Measurements from ENCODE around the gene PES1. TPM values are rescaled to one million over a fixed set of nuclear protein-coding genes. Genes with fewer than 3 reads are reported as not detected.
"Not testable (repeated sequence)": the region's sequence is repeated elsewhere in the genome, so short reads cannot be mapped to it uniquely, and the experiment has no call there.

Gene PES1
- total RNA-seq, 1 donor from 2014 or later: 115 TPM

DNA sequence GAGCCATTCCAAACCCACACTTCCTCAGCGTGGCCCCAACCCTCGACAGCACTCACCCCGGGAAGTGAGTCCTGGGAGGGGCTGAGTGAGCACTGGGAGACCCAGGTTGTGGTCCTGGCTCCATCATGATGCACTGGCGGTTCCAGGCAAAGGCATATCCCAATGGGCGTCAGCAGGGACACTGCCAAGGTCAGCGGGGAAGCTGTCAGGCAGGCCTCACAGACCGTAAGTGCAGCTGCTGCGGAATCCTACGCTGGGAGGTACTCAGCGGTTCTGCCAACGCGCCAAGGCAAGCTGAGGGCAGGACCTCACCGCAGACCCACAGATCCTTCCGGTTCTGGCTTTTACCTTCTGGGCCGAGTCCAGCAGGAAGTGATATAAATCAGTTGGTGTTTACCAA is 15.9 kb downstream of the PES1 start:
- DNase-seq (ENCODE audit: low read depth, low spot score): no peak

DNA sequence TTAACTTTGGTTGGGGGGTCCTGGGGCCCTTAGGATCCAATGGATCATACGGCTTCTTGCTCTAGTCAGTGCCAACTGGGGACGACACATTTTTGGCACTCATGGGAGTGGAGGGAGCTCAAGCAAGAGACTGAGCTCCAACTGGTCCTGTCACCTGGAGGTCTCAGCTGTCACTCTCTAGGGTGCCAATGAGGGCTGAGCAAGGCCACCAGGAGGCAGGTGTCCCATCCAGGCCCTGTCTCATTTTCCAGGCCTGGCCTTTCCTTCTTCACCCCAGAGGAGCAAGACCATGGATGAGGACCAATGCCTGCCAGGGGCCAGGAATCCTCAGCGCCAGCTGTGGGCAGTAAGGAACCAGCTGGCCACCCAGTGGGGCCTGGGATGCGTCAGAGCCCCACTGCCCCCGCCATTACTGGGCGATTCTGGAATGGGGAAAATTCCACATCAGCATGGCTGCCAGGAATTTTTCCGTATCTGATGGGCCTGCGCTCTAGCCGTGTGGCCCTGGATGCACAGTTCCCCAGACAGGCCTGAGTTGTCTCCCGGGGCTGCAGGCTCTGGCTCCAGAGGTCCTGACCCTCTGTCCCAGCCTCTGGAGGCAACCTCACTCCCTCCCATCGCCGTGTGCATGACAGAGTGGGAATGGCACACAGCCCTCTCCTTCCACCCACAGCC is 16.6 kb downstream of the PES1 start:
- no peak for DNase-seq (ENCODE audit: low read depth, low spot score)

DNA sequence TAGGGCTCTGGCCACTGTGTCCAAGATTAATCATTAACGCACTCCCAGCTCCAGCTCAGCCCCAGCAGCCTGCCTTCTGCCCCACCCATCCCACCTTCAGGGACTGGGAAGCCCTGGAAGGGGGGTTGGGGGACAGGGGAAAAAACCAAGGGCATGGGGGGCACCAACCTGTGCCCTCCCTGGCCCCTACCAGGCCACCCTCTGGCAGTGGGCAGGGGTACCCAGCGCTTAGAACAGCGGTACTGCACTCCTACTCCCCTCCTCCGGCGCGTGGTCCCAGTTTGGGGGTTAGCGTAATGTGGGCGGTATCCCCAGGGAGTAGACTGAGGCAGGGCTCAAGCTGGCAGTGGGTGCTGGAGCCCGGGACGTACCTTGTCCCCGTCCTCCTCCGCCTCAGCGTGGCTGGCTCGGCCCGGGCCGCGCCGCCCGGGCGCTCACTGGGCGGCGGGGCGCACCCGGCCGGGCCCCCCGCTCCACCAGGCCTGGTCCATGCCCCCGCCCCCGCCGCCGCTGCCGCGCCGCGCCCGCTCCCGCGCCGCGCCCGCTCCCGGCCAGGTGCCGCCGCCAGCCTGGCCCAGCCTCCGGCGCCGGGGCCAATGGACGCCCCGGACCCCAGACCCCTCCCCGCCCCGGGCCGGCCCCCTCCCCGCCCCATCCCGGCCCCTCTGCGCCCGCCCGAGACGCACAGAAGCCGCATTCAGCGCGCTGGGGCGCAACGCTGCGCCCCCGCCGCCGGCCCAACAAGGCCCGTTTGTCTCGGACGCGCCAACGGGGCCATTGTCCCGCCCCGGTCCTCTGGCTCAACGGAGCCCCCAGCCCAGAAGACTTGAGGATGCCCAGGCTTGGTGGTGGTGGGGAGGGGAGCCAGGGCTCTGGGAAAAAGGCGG is 17.4 kb downstream of the PES1 start, which contains the start of gene GAL3ST1:
Gene GAL3ST1, minus strand, starts transcription at position 571 of the 887 bp plus-strand sequence. CDS start 17,273 bp downstream, outside the sequence.
- DNase-seq (ENCODE audit: low read depth, low spot score): no peak

DNA sequence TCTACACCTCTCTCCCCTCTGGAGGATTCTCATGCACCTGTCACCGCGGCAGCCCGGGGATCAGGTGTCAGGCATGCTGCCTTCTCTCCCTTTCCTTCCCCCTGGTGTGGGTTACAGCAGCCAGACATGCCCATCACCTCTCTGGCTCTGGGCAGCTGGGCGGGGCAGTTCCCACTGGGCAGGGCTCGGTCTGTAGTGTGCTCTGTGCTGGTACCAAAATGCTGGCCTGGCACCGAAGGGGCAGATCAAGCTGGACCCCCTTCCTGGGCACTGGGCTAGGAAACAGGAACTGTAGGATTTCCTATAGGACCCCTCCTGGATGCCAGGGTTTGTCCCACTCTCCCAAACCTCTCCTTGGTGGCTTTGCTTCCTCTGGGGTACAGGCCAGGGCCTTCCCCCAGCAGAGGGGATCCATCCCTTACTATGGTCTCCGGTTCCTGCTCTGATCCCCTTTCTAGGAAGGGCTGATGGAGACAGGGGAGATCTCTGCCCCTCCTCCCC is 18.1 kb downstream of the PES1 start:
- no peak for DNase-seq (ENCODE audit: low read depth, low spot score)

DNA sequence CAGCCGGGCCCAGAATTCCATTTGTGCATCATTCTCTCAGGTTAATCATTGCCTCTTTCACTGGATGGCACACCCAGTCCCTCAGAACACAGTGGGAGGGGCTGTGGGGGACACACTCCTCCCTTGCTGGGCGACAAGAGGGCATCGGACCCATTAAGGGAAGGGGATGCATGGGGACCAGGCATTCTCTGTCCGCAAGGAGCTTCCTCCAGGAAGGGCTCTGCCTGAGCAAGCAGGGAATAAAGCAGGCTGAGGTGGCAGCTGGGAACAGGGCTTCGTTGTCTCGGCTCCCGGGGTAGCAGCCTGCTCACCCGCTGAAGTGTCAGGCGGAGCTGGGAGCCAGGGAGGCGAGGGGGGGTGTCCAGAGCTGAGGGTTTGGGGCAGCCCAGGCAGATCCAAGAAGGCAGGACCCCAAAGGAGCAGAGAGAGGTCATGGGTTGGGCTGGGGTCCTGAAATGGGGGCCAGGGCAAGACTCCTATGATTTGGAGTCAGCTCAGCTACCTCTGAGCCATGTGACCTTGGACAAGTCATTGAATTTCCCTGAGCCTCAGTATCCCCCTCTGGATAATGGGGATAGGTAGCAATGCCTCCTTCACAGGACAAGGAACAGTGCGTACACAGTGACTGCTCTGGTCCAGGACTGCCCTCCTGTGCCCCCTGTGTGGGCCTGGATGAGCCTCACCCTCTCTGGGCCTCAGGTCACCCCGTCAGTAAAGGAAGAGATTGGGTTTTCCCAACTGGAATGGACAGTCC is 18.7 kb downstream of the PES1 start:
- DNase-seq (ENCODE audit: low read depth, low spot score): no peak

DNA sequence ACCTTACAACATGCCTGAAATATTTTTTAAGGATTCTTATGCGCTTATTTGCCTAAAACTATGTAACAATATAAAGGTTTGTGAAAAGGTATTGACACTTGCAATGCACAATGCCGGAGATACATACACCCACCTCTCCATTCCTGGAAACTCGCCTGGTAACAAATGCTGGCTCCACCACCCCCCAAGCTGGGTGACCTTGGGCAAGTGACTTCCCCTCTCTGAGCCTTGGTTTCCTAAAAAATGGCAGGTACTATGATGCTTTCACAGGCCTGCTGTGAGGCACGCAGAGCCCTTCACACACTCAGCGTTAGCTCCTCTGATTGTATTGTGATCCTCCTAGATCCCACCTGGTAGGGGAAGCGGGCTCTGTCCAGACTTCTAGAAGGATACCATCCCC is 19.5 kb downstream of the PES1 start:
- no peak for DNase-seq (ENCODE audit: low read depth, low spot score)

DNA sequence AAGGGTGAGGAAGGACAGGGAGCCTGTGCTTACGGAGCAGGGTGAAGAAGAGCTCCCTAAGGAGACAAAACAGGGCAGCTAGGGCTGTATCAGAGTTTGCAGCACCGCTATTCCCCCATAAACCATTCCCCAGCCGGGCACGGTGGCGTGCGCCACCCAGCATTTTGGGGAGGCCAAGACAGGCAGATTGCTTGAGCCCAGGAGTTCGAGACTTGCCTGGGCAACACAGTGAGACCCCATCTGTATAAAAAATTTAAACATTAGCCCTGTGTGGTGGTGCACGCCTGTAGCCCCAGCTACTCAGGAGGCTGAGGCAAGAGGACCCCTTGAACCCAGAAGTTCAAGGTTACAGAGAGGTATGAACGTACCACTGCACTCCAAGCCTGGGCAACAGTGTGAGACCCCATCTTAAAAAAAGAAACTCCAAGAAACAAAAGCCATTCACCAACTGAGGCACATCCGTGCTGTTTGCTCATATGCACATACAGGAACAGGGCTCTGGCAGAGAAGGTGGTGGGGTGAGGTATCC is 22.0 kb downstream of the PES1 start:
- DNase-seq (ENCODE audit: low read depth, low spot score): no peak

DNA sequence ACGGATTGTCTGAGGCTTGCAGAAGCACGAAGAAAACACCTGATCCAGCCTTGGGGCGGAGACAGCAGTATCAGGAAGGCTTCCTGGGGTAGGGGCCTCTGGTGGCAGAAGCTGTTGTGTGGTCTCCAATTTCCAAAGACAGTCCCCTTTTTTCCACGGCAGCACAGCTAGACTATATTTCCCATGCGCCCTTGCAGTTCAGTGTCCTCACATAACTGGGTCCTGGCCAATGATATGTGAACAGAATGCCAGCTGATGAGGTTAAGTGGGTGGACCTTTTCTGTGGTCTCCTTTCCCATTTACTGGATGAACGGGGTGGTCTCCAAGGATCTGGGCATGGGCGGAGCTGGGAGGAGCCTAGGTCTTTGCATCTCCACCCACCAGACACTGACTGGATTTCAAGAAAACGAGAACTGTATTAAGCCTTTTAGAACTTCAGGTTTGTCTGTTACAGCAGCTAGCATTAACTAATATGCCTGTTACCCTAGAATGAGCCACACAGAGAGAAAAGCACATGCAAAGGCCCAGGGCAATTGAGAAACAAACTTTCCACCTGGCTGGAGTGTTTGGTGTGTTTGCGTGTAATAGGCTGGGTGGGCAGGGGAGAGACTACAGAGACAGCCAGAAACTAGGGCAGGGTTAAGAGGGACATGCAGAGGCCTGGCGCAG is 23.4 kb downstream of the PES1 start:
- DNase-seq (ENCODE audit: low read depth, low spot score): no peak

DNA sequence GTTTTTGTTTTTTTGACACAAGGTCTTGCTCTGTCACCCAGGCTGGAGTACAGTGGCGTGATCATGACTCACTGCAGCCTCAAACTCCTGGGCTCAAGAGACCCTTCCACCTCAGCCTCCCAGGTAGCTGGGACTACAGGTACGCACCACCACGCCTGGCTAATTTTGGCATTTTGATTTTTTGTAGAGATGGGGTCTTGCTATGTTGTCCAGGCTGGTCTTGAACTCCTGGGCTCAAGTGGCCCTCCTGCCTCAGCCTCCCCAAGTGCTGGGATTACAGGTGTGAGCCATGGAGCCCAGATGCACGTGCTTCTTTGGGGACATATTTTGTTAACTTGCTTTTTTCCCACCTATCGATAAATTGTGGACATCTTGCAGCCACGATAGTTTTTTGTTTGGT is 24.4 kb downstream of the PES1 start:
- not testable (repeated sequence) for DNase-seq (ENCODE audit: low read depth, low spot score)

DNA sequence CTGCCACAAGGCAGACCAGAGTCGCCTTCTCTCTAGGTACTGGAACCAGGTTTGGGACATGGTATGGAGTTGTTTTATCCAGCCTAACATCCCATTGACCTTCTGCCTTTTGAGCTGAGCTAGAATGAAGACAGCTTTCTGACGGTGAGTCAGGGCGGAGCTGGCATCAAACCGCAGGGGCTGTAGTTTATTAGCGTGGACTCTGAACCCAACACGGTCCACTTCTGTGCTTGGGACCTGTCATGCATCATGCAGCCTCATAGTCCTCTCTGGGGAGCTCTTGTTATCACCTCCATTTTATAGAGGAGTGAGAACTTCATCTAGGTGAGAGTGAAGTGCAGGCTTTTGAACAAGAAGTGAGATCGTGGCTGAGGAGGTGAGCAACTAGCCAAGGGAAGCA is 25.6 kb downstream of the PES1 start:
- no peak for DNase-seq (ENCODE audit: low read depth, low spot score)

DNA sequence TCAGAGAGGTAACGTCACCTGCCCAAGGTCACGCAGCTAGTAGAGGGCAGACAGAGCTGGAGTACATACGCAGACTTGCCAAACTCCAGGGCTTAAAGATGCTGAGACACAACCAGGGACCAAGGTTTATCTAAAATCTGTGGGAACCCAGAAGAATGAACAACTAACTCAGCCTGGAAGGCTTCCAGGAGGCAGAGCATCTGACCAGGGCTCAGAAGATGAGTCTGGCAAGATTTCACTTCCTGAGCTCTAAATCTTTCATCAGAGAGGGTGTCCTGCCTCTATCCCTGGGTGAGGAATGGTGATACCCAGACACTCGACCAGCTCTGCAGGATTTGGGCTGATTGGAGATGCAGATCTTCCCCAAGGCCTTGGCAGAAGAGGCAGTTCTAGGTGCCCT is 26.4 kb downstream of the PES1 start:
- DNase-seq (ENCODE audit: low read depth, low spot score): no peak

DNA sequence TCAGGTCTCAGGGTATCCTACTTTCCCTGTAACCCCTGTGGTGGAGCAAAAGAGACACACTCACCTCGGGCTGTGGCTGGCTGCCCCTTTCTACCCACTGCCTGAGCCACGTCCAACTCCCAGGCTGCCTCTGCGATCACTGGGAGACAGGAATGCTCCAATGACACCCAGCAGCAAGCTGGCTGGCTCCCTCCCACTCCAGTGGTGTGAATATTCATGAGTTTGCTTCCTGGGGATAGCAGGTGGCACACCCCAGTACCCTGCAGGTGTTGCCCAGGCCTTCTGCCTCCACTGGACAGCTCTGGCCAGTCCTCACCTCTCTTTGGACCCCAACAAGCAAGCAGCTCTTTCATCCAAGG is 27.0 kb downstream of the PES1 start:
- DNase-seq (ENCODE audit: low read depth, low spot score): no peak

DNA sequence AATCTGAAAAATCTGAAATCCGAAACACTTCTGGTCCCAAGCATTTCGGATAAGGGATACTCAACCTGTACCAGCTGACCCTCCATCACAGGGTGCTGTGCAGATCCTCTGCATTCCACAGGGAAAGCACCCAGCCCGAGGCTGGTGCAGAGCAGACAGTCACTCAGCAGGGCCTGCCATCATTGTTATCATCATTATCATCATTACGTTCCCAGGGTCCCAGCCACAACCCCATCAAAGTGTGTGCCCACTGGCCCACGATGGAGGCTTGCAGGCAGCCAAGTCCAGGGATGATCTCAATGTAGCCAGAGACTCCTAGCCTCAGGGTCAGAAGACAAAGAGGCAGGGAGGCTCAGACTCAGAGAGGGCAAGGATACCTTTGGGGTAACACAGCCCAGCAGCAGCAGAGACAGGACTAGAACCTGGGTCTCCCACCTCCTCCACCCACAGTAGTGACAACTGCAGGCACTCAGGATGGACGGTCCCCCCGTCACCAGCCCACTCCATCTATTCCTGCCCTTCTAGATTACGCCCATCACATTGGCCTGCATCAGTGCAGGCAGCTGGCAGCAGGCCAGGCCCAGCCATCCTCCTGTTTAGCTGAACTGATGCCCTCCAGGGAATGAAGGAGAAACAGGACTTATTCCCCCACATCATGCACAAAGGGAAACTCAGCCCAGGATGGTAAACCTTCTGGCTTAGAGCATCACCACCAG is 27.5 kb downstream of the PES1 start:
- DNase-seq (ENCODE audit: low read depth, low spot score): no peak

DNA sequence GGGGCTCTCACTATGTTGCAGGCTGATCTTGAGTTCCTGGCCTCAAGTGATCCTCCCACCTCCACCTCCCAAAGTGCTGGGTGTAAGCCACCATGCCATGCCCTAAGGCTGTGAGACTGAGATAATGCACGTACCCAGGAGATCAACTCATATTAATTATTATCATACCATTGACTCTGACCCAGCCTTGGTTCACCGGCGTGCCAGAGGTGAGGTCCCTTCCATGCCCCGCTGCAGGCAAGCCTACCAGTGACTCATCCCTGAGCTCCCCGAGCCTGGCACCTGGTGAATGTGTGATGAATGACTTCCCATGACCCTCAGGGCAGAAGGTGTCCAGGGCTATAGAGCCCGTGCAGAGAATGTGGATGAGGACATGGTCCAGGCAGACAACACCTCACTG is 29.3 kb downstream of the PES1 start:
- DNase-seq (ENCODE audit: low read depth, low spot score): no peak

DNA sequence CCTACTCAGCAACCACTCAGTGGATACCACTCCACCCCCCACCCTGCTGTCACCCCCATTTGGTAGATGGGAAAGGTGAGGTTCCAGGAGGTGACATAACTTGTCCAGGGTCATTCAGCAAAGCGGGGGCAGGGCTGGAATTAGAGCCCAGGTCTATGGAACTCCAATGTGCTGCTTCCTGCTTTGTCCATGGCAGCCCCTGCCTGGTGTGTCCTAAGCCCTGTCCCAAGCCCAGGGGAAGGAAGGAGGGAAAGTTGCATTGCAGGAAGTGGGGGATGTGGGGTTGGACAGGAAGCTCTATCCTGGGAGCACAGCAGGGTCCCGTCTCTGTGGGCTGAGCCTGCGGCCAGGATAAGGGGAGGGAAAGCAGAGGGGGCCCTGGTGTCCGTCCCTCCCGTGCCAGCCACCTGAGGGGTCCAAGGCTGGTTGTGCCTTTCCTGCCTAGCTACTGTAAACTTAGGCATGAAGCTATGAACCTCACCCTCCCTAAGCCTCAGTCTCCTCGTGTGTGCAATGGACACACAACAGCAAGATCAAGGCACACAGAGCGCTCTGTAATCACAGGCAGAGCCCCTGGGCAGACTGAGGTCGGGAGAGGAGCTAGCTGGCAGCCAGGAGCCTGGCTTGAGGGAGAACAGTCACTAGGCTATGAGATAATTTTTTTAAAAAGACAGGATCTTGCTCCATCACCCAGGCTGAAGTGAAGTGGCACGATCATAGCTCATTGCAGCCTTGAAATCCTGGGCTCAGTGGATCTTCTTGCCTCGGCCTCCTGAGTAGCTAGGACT is 30.1 kb downstream of the PES1 start:
- DNase-seq (ENCODE audit: low read depth, low spot score): no peak

DNA sequence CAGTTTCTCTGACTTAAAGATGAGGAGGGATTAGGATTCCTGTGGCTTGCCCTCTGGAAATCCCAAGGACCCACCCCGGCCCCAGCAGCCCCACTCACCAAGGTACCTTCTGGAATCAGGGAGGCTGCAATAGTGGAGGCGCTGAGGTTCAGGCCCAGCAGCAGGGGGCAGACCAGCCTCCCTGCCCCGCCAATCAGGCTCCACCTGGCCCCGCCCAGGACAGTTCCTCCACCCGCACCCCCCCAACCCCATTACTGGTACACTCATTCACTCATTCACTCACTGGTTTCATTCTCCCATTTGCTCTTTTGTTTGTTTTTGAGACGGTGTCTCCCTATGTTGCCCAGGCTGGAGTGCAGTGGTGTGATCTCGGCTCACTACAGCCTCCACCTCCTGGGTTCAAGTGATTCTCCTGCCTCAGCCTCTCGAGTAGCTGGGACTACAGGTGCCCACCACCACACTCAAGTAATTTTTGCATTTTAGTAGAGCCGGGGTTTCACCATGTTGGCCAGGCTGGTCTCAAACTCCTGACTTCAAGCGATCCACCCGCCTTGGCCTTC is 31.0 kb downstream of the PES1 start:
- not testable (repeated sequence) for DNase-seq (ENCODE audit: low read depth, low spot score)

DNA sequence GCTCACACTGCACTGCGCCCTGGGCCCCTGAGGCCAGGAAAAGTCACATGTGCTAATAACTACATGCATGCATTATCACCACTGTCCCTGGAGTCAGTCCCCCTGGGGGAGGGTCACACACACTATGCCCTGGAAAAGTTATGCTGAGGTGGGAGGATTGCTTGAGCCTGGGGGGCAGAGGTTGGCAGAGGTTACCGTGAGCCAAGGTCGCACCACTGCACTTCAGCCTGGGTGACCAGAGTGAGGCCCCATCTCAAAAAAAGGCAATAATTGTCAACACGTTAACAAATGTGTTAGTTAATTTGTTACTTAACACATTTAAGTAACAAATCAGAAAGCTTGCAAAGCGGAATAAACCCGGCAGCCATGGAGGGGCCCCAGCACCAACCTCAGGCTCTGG is 31.8 kb downstream of the PES1 start:
- DNase-seq (ENCODE audit: low read depth, low spot score): no peak

DNA sequence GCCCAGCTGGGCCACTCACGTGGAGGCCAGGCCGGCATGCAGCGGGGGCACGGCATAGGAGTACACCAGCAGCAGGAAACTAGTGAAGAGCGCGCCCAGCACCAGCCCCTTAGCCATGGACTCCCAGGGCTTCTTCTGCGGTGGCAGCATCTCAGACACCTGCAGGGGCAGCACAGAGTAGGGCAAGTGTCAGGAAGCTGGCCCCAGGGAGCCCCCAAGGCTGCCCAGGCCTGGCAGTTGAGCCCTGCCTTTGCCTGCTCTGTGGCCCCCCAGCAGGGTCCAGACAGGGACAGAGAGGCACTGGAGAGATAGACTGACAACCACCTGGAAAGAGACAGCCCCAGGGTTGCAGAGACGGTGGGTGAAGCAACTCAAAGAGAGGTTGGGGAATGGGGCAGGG is 34.5 kb downstream of the PES1 start:
- no peak for DNase-seq (ENCODE audit: low read depth, low spot score)

DNA sequence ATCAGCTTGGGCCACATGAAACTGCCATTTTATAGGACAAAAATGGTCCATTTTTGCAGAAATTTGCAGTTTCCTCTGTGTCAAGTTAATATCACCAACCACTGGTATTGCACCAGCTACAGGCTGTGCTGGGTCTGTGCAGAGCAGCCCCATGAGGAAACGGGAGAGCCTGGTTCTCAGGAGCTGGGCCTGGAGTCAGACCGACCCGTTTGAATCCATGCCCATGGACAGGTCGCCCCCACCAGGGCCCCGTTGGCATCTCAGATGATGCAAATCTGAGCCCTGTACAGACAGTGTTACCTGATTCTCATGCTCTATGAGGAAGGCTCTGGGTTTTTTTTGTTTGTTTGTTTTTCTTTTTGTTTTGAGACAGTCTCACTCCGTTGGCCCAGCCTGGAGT is 35.3 kb downstream of the PES1 start:
- DNase-seq (ENCODE audit: low read depth, low spot score): no peak

All from pulmonary artery endothelial cell (primary cell).